ENCODE results near the gene RSPO3.

Gene RSPO3

GRCh38 chr6:127128066-127128465 lies 9.6 kb downstream of the RSPO3 start:
- Histone ChIP-seq H3K36me3 (ENCODE audit: insufficient read depth, low read length) (no peaks in the 10 kb centered on the region), H3K9ac (ENCODE audit: low read depth, low read length) (no peak overlapping the region), H3K9me3 (ENCODE audit: insufficient read depth, low read depth, low read length) (no peaks in the 10 kb centered on the region), H3K4me1 (ENCODE audit: insufficient read depth, low read length) (no peaks in the 10 kb centered on the region), H3K27ac (ENCODE audit: low read depth, low read length) (no peak overlapping the region), H3K4me3 (ENCODE audit: low read length) (no peak overlapping the region), H3K27me3 (ENCODE audit: insufficient read depth, low read length) (peaks cover 5% of the 10 kb centered on the region; the same call in 1 of the 2 replicates)
- WGBS, result 90% methylated on average over 1 of the region's 1 CpG

- H3K4me1 ChIP-seq (ENCODE audit: insufficient read depth, low read length), result no peaks in the 10 kb centered on the region
- no peaks in the 10 kb centered on the region for H3K36me3 ChIP-seq (ENCODE audit: insufficient read depth, low read length)
- WGBS, result 89% methylated on average over 4 of the region's 4 CpGs
- H3K9me3 ChIP-seq (ENCODE audit: insufficient read depth, low read depth, low read length), result no peaks in the 10 kb centered on the region
- H3K27me3 ChIP-seq (ENCODE audit: insufficient read depth, low read length), result no peaks in the 10 kb centered on the region
- no peak overlapping the region for H3K27ac ChIP-seq (ENCODE audit: low read depth, low read length)
- H3K4me3 ChIP-seq (ENCODE audit: low read length), result no peak overlapping the region
- H3K9ac ChIP-seq (ENCODE audit: low read depth, low read length), result no peak overlapping the region
These were observed 10.8 kb downstream of the RSPO3 start for GRCh38 chr6:127129251-127129650.

DNA sequence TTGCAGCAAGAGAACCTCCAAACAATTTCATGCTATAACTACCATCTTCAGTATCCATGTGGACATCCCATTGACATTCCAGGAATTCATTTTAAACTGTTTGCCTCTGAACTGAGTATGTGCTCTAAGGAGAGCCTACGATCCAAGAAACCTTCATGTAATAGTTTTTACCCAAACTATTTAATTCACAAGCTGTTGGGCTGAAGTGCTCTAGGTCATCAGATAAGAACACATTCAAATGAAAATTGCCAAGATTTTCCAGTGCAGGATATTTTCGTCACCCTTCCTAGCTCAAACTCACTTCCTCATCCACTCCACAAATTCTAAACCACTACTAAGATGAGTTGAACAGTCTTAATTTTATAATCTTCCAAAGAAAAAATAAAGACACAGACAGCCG lies 12.8 kb downstream of the RSPO3 start:
- H3K4me3 ChIP-seq (ENCODE audit: low read length), result no peak overlapping the region
- H3K36me3 ChIP-seq (ENCODE audit: insufficient read depth, low read length), result no peaks in the 10 kb centered on the region
- H3K9ac ChIP-seq (ENCODE audit: low read depth, low read length), result no peak overlapping the region
- H3K9me3 ChIP-seq (ENCODE audit: insufficient read depth, low read depth, low read length), result no peaks in the 10 kb centered on the region
- H3K27me3 ChIP-seq (ENCODE audit: insufficient read depth, low read length), result no peaks in the 10 kb centered on the region
- 94% methylated on average over 3 of the region's 3 CpGs for WGBS
- no peak overlapping the region for H3K27ac ChIP-seq (ENCODE audit: low read depth, low read length)
- H3K4me1 ChIP-seq (ENCODE audit: insufficient read depth, low read length), result no peaks in the 10 kb centered on the region

GRCh38 chr6:127131772-127132376 lies 13.4 kb downstream of the RSPO3 start:
- Histone ChIP-seq H3K4me1 (ENCODE audit: insufficient read depth, low read length) (no peaks in the 10 kb centered on the region), H3K4me3 (ENCODE audit: low read length) (no peak overlapping the region), H3K36me3 (ENCODE audit: insufficient read depth, low read length) (no peaks in the 10 kb centered on the region), H3K27ac (ENCODE audit: low read depth, low read length) (no peak overlapping the region), H3K27me3 (ENCODE audit: insufficient read depth, low read length) (no peaks in the 10 kb centered on the region), H3K9ac (ENCODE audit: low read depth, low read length) (no peak overlapping the region), H3K9me3 (ENCODE audit: insufficient read depth, low read depth, low read length) (no peaks in the 10 kb centered on the region)

DNA sequence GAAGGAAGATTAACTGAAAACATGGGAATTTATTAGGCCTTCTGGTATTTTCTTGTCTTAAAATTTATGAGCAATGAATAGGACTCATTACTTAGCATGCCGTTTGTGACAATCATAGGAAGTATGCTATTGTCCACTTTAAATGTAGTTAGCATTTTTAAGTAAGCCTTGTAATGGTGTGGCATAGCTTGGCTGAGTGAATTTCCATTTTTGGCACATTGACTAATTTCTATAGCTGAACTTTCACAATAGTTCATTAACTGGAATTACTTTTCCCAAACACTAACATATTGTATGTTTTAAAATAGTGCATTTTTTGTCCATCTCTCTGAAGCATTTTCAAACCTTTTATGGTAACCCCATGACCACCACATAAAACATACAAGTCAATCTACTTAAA lies 15.7 kb downstream of the RSPO3 start:
- Histone ChIP-seq H3K9ac (ENCODE audit: low read depth, low read length) (no peak overlapping the region), H3K4me1 (ENCODE audit: insufficient read depth, low read length) (no peaks in the 10 kb centered on the region), H3K27ac (ENCODE audit: low read depth, low read length) (no peak overlapping the region), H3K4me3 (ENCODE audit: low read length) (no peak overlapping the region), H3K9me3 (ENCODE audit: insufficient read depth, low read depth, low read length) (no peaks in the 10 kb centered on the region), H3K27me3 (ENCODE audit: insufficient read depth, low read length) (no peaks in the 10 kb centered on the region), H3K36me3 (ENCODE audit: insufficient read depth, low read length) (no peaks in the 10 kb centered on the region)
- 83% methylated on average over 1 of the region's 1 CpG for WGBS

DNA sequence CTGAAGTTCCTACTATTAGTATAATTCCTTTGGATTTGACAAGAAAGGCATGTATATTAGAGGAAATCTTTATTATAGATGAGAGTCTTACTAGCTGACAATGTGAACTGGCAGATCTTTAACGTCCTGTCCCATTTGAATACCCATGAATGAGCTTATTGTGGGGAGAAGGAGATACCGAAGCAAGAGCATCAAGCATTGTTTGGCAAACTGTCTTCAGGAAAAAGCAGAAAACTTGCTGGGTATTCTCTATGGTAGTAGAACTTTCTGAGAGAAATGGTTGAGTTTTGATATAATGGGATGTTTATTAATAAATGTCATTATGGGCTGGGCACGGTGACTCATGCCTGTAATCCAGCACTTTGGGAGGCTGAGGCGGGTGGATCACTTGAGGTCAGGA lies 18.3 kb downstream of the RSPO3 start:
- WGBS, result 70% methylated on average over 4 of the region's 4 CpGs
- H3K27ac ChIP-seq (ENCODE audit: low read depth, low read length), result no peak overlapping the region
- H3K9me3 ChIP-seq (ENCODE audit: insufficient read depth, low read depth, low read length), result no peaks in the 10 kb centered on the region
- no peak overlapping the region for H3K4me3 ChIP-seq (ENCODE audit: low read length)
- H3K4me1 ChIP-seq (ENCODE audit: insufficient read depth, low read length), result no peaks in the 10 kb centered on the region
- no peaks in the 10 kb centered on the region for H3K27me3 ChIP-seq (ENCODE audit: insufficient read depth, low read length)
- H3K36me3 ChIP-seq (ENCODE audit: insufficient read depth, low read length), result no peaks in the 10 kb centered on the region
- no peak overlapping the region for H3K9ac ChIP-seq (ENCODE audit: low read depth, low read length)

- no peaks in the 10 kb centered on the region for H3K36me3 ChIP-seq (ENCODE audit: insufficient read depth, low read length)
- H3K27ac ChIP-seq (ENCODE audit: low read depth, low read length), result peak overlapping the region; percentile 22; the same call in 1 of the 2 replicates
- no peaks in the 10 kb centered on the region for H3K27me3 ChIP-seq (ENCODE audit: insufficient read depth, low read length)
- H3K9me3 ChIP-seq (ENCODE audit: insufficient read depth, low read depth, low read length), result no peaks in the 10 kb centered on the region
- whole genome bisulfite sequencing, result 8% methylated on average over 4 of the region's 5 CpGs
- no peak overlapping the region for H3K4me3 ChIP-seq (ENCODE audit: low read length)
- no peak overlapping the region; the same call in 1 of the 2 replicates for H3K9ac ChIP-seq (ENCODE audit: low read depth, low read length)
- peaks cover 16% of the 10 kb centered on the region for H3K4me1 ChIP-seq (ENCODE audit: insufficient read depth, low read length)
These were observed 28.5 kb downstream of the RSPO3 start for GRCh38 chr6:127146932-127147331.

DNA sequence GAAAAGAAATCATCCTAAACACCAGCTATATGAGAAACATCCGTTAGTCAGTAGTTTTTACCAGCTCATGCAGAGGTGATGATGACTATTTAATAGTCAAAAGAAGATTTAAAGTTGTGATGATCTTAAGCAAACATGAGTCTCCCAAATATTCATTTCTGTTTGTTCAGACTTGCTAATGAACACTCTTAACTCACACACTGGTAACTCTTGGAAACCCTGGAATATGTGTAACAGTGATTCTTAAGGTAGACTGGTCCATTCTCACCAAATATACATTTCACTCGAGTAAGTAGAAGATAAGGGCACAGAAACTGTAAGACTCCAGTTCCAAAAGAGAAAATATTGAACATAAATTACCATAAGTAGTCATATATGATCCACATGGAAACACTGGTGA lies 29.1 kb downstream of the RSPO3 start:
- no CpG with 5 or more reads among the region's 2 CpGs for WGBS
- peaks cover 16% of the 10 kb centered on the region for H3K4me1 ChIP-seq (ENCODE audit: insufficient read depth, low read length)
- no peaks in the 10 kb centered on the region for H3K36me3 ChIP-seq (ENCODE audit: insufficient read depth, low read length)
- H3K27ac ChIP-seq (ENCODE audit: low read depth, low read length), result no peak overlapping the region
- H3K9ac ChIP-seq (ENCODE audit: low read depth, low read length), result no peak overlapping the region
- H3K9me3 ChIP-seq (ENCODE audit: insufficient read depth, low read depth, low read length), result no peaks in the 10 kb centered on the region
- H3K4me3 ChIP-seq (ENCODE audit: low read length), result no peak overlapping the region
- no peaks in the 10 kb centered on the region for H3K27me3 ChIP-seq (ENCODE audit: insufficient read depth, low read length)

DNA sequence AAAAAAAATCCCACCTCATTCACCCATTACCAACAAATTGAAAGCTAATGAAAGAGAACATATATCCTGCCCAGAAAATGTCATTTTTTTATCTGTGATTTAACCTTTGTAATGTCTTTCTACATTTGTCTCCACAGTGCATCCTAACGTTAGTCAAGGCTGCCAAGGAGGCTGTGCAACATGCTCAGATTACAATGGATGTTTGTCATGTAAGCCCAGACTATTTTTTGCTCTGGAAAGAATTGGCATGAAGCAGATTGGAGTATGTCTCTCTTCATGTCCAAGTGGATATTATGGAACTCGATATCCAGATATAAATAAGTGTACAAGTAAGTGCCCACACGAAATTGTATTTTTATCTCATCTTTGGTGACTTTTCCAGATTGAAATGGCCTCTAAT lies 30.0 kb downstream of the RSPO3 start:
- H3K36me3 ChIP-seq (ENCODE audit: insufficient read depth, low read length), result no peaks in the 10 kb centered on the region
- no peak overlapping the region for H3K4me3 ChIP-seq (ENCODE audit: low read length)
- H3K4me1 ChIP-seq (ENCODE audit: insufficient read depth, low read length), result peaks cover 16% of the 10 kb centered on the region
- H3K9ac ChIP-seq (ENCODE audit: low read depth, low read length), result no peak overlapping the region
- H3K27ac ChIP-seq (ENCODE audit: low read depth, low read length), result no peak overlapping the region
- WGBS, result 91% methylated on average over 3 of the region's 3 CpGs
- H3K27me3 ChIP-seq (ENCODE audit: insufficient read depth, low read length), result no peaks in the 10 kb centered on the region
- H3K9me3 ChIP-seq (ENCODE audit: insufficient read depth, low read depth, low read length), result no peaks in the 10 kb centered on the region

GRCh38 chr6:127154509-127154908 lies 36.0 kb downstream of the RSPO3 start:
- 97% methylated on average over 3 of the region's 3 CpGs for WGBS
- Histone ChIP-seq H3K36me3 (ENCODE audit: insufficient read depth, low read length) (no peaks in the 10 kb centered on the region), H3K9ac (ENCODE audit: low read depth, low read length) (no peak overlapping the region), H3K4me1 (ENCODE audit: insufficient read depth, low read length) (peaks cover 12% of the 10 kb centered on the region), H3K9me3 (ENCODE audit: insufficient read depth, low read depth, low read length) (no peaks in the 10 kb centered on the region), H3K27me3 (ENCODE audit: insufficient read depth, low read length) (no peaks in the 10 kb centered on the region), H3K27ac (ENCODE audit: low read depth, low read length) (no peak overlapping the region), H3K4me3 (ENCODE audit: low read length) (no peak overlapping the region)

- Histone ChIP-seq H3K4me3 (ENCODE audit: low read length) (no peak overlapping the region), H3K9me3 (ENCODE audit: insufficient read depth, low read depth, low read length) (no peaks in the 10 kb centered on the region)
- WGBS, result 95% methylated on average over 1 of the region's 1 CpG
These were observed 42.0 kb downstream of the RSPO3 start for GRCh38 chr6:127160484-127160883.

GRCh38 chr6:127162836-127163235 lies 44.4 kb downstream of the RSPO3 start:
- peaks cover 24% of the 10 kb centered on the region for H3K4me1 ChIP-seq (ENCODE audit: insufficient read depth, low read length)
- no peaks in the 10 kb centered on the region for H3K27me3 ChIP-seq (ENCODE audit: insufficient read depth, low read length)
- 82% methylated on average over 3 of the region's 3 CpGs for WGBS
- no peak overlapping the region for H3K27ac ChIP-seq (ENCODE audit: low read depth, low read length)
- H3K9me3 ChIP-seq (ENCODE audit: insufficient read depth, low read depth, low read length), result no peaks in the 10 kb centered on the region
- no peak overlapping the region for H3K9ac ChIP-seq (ENCODE audit: low read depth, low read length)
- no peaks in the 10 kb centered on the region for H3K36me3 ChIP-seq (ENCODE audit: insufficient read depth, low read length)
- H3K4me3 ChIP-seq (ENCODE audit: low read length), result no peak overlapping the region

More at GRCh38 chr6:127160484-127160883, 42.0 kb downstream of the RSPO3 start:
- Histone ChIP-seq H3K27me3 (ENCODE audit: insufficient read depth, low read length) (no peaks in the 10 kb centered on the region), H3K27ac (ENCODE audit: low read depth, low read length) (no peak overlapping the region), H3K4me1 (ENCODE audit: insufficient read depth, low read length) (peaks cover 24% of the 10 kb centered on the region), H3K36me3 (ENCODE audit: insufficient read depth, low read length) (no peaks in the 10 kb centered on the region), H3K9ac (ENCODE audit: low read depth, low read length) (no peak overlapping the region)

Data from HUES64 (cell line).